ENCODE measurements around the gene CAMKMT.

CAMKMT gene

DNA sequence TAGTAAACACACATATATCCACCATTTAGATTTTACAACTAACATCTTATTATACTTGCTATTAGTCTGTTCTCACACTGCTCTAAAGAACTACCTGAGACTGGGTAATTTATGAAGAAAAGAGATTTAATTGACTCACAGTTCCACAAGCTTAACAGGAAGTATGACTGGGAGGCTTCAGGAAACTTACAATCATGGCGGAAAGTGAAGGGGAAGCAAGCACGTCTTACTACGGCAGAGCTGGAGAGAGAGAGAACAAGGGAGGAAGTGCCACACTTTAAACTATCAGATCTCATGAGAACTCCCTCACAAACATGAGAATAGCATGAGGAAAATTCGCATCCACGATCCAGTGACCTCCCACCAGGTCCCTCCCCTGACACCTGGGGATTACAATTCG lies 240.7 kb downstream of the CAMKMT start:
- CTCF ChIA-PET: no interaction called here
- POLR2A ChIA-PET: no interaction called here
- DNase-seq (ENCODE audit: low read depth, low spot score): no peak
- TF ChIP-seq, protein P1, sequence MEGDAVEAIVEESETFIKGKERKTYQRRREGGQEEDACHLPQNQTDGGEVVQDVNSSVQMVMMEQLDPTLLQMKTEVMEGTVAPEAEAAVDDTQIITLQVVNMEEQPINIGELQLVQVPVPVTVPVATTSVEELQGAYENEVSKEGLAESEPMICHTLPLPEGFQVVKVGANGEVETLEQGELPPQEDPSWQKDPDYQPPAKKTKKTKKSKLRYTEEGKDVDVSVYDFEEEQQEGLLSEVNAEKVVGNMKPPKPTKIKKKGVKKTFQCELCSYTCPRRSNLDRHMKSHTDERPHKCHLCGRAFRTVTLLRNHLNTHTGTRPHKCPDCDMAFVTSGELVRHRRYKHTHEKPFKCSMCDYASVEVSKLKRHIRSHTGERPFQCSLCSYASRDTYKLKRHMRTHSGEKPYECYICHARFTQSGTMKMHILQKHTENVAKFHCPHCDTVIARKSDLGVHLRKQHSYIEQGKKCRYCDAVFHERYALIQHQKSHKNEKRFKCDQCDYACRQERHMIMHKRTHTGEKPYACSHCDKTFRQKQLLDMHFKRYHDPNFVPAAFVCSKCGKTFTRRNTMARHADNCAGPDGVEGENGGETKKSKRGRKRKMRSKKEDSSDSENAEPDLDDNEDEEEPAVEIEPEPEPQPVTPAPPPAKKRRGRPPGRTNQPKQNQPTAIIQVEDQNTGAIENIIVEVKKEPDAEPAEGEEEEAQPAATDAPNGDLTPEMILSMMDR (IDR thresholded peaks at IDR 0.05; ENCODE audit: insufficient read depth, low read length, missing control alignments): no peak
- no peak overlapping the region for H3K4me3 ChIP-seq (ENCODE audit: low read depth, low read length)

DNA sequence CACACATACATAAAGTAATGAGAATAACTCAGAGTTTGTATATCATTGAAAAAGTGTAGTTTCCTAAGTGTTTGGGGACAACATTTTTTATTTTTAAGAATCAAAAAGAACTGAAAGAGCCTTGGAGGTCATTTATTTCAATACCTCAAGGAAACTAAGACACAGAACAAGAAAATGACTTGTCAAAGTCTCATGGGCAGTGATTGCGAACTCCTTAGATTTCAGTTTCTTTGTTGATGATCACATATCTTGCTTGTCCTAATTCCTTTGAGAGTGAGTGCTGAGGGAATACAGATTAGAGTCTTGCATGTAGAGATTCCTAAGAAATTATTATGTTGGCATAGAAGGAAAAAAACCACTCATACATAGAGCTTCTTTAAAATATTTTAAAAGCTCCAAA lies 243.8 kb downstream of the CAMKMT start:
- ChIA-PET POLR2A (no interaction called here), CTCF (interaction anchor here (1.7 kb wide), 1 partner anchor 126 kb away, joined by 4 read pairs; no protein-coding TSS in a partner anchor)
- no peak overlapping the region for H3K4me3 ChIP-seq (ENCODE audit: low read depth, low read length)
- no peak for DNase-seq (ENCODE audit: low read depth, low spot score)
- TF ChIP-seq, protein P1 (IDR thresholded peaks at IDR 0.05; ENCODE audit: insufficient read depth, low read length, missing control alignments): no peak

DNA sequence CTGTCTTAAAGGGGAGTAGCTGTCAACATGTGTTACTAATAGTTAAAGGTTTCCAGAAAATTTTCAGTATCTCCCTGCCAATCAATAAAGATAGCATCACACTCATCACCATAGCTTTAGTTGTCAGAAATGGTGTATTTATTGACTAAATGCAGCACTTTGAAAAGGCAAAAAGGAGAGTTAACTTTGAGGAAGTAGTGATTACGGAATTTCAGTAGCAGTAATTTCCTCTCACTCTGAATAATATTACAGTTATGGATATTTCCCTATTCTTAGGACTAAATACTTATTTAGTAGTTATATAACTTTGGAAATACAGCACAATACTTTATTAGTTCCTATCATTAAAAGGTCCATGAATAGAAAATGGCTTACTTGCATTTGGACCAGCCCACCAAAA lies 250.5 kb downstream of the CAMKMT start:
- POLR2A ChIA-PET: no interaction called here
- TF ChIP-seq, protein P1 (IDR thresholded peaks at IDR 0.05; ENCODE audit: insufficient read depth, low read length, missing control alignments): no peak
- no peak overlapping the region for H3K4me3 ChIP-seq (ENCODE audit: low read depth, low read length)
- CTCF ChIA-PET: no interaction called here
- no peak for DNase-seq (ENCODE audit: low read depth, low spot score)

DNA sequence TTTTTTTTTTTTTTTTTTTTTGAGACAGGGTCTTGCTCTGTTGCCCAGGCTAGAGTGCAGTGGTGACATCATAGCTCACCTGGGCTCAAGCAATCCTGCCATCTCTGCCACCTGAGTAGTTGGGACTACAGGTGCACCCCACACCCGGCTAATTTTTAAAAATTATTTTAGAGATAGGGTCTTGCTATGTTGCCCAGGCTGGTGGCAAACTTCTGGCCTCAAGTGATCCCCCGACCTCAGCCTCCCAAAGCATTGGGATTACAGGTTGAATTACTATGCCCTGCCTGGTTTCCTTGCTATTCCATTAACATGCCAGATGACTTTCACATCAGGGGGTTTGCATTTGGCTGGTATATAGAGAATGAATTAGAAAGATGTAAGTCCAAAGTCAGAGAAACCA lies 253.2 kb downstream of the CAMKMT start:
- no peak overlapping the region for H3K4me3 ChIP-seq (ENCODE audit: low read depth, low read length)

DNA sequence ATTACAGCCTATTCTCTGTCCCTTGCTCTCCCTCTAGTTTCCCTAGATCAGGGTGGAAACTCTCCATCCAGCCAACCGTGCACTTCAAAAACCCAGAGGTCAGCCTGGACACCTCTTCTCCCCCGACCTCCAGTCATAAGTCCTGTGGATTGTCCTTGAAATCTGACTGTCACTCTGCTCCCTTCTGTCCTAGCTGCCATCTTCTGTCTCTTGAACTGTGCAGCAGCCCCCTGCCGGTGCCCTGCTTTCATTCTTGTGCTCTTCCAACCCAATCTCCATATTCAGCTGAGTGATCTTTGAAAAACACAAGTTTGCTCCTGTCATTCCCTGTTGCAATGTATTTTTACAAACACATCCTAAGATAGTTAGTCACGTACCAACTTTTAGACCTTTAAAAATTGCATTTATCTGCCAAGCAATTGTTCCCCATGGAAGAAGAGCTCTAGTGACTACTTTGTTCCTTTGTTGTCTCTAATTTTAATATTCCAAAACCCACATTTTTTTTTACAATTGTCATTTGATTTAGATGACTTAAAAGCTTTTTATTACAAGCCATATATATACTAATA lies 254.3 kb downstream of the CAMKMT start:
- no peak overlapping the region for H3K4me3 ChIP-seq (ENCODE audit: low read depth, low read length)
- CTCF ChIA-PET: interaction anchor here (1.4 kb wide), 2 partner anchors 136 to 572 kb away, joined by 3 to 6 read pairs; no protein-coding TSS in a partner anchor
- POLR2A ChIA-PET: no interaction called here
- DNase-seq (ENCODE audit: low read depth, low spot score): no peak
- TF ChIP-seq, protein P1 (IDR thresholded peaks at IDR 0.05; ENCODE audit: insufficient read depth, low read length, missing control alignments): no peak

More for the DNA sequence above, 253.2 kb downstream of the CAMKMT start:
- ChIA-PET CTCF (no interaction called here), POLR2A (no interaction called here)
- DNase-seq (ENCODE audit: low read depth, low spot score): no peak
- TF ChIP-seq, protein P1 (IDR thresholded peaks at IDR 0.05; ENCODE audit: insufficient read depth, low read length, missing control alignments): no peak

DNA sequence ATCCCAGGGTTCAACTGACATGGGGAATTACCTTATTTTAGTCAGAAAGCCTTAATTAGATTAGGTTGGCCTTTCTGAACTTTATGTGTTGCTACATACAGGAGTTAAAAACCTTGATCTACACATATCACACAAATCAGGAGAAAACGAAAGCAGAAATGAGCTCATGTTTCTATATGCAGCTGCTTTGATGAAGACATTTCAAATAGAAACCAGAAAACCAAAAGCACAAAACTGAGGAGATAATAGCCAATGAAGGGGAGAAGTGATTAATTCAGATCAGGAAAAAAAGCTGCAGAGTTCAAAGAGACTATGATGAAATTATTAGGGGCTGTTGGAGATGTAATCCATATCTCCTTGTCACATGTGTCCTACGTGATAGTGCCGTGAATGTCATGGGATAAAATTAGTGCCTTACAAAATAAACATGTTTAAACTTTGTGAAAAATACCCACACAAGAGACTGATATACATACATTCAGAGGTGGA lies 255.0 kb downstream of the CAMKMT start:
- H3K4me3 ChIP-seq (ENCODE audit: low read depth, low read length): no peak overlapping the region
- ChIA-PET CTCF (interaction anchor here (0.7 to 1.4 kb wide), 3 partner anchors 10 to 573 kb away, joined by 3 to 6 read pairs (median 3); no protein-coding TSS in a partner anchor), POLR2A (no interaction called here)
- TF ChIP-seq, protein P1 (IDR thresholded peaks at IDR 0.05; ENCODE audit: insufficient read depth, low read length, missing control alignments): no peak
- no peak for DNase-seq (ENCODE audit: low read depth, low spot score)

All from AG04449 (cell line).